HL-60 (cell line): ENCODE measurements around the gene SF3B4.

ENCODE experiments used
- GABPA ChIP-seq: IDR thresholded peaks from 2 replicates; pipeline ENCODE4 v1.6.1; 2012; ENCODE audit warnings: low read depth
- TF ChIP-seq, protein P1 (sequence below): IDR thresholded peaks from one replicate; pipeline ENCODE4 v1.5.1; 2011; ENCODE audit warnings: low read length, control low read depth, inconsistent platforms; ENCODE audit not compliant: insufficient read depth

DNA sequence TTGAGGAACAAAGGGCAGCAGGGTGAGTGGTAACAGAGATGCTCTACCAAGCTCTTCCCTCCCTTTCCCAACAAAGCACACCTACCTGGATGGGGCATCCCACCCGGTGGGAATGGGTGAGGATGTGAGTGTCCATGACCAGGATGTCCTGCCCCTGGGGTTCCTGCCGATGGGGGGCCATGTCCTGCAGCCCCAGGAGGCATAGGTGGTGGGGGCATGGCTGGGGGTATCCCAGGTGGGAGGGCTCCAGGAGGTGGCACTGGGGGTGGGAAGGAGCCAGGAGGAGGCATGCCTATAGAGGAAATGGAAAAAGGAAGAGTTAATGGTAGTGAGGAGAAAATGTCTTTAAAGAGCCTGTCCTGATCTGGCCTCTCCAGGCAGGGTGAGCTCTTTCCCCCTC, 1.9 kb downstream of the SF3B4 start:
- TF ChIP-seq GABPA = no peak
- TF ChIP-seq, protein P1, sequence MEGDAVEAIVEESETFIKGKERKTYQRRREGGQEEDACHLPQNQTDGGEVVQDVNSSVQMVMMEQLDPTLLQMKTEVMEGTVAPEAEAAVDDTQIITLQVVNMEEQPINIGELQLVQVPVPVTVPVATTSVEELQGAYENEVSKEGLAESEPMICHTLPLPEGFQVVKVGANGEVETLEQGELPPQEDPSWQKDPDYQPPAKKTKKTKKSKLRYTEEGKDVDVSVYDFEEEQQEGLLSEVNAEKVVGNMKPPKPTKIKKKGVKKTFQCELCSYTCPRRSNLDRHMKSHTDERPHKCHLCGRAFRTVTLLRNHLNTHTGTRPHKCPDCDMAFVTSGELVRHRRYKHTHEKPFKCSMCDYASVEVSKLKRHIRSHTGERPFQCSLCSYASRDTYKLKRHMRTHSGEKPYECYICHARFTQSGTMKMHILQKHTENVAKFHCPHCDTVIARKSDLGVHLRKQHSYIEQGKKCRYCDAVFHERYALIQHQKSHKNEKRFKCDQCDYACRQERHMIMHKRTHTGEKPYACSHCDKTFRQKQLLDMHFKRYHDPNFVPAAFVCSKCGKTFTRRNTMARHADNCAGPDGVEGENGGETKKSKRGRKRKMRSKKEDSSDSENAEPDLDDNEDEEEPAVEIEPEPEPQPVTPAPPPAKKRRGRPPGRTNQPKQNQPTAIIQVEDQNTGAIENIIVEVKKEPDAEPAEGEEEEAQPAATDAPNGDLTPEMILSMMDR = no peak
